Astrocyte of the cerebellum (primary cell): ENCODE measurements around the gene CTNNA1.
"Not testable (repeated sequence)": the region's sequence is repeated elsewhere in the genome, so short reads cannot be mapped to it uniquely, and the experiment has no call there.

Experiments
- DNase-seq: peaks from one replicate; pipeline ENCODE4 v3.0.0-alpha.2; 2011; ENCODE audit warnings: low read depth
- H3K4me3 ChIP-seq: 2 replicates; pipeline ENCODE4 v1.5.1; 2011; ENCODE audit warnings: mild to moderate bottlenecking, low read depth, low read length, moderate library complexity
- in situ Hi-C: cut with HindIII; loops from 2 replicates; pipeline ENCODE4 v1.10.0; 2017; ENCODE audit warnings: low sequenced_read_pairs
- TF ChIP-seq, protein P1 (sequence below): IDR thresholded peaks from 2 replicates; pipeline ENCODE4 v1.5.1; 2012; ENCODE audit warnings: low read length, low read depth, moderate library complexity, mild to moderate bottlenecking; ENCODE audit errors: missing control alignments

CTNNA1 gene

DNA sequence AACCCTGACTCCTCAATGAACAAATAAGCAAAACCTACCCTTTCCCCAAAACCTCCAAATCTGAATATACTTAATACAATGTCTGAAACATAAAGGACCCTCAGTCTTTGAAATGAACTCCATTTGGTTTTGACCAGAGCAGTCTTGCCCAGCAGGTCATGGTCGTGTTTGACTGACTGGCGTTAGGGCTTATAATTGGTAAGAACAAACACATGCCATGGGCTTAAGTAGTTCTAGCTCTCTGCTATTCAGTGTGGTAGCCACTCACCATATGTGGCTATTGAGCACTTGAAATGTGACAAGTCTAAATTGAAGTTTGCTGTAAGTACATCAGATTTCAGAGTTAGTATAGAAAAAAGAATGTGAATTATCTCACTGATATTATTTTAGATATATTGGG lies 79.9 kb downstream of the CTNNA1 start:
- H3K4me3 ChIP-seq, result no peak overlapping the region
- in situ Hi-C loops, result no loop called here
- TF ChIP-seq, protein P1, sequence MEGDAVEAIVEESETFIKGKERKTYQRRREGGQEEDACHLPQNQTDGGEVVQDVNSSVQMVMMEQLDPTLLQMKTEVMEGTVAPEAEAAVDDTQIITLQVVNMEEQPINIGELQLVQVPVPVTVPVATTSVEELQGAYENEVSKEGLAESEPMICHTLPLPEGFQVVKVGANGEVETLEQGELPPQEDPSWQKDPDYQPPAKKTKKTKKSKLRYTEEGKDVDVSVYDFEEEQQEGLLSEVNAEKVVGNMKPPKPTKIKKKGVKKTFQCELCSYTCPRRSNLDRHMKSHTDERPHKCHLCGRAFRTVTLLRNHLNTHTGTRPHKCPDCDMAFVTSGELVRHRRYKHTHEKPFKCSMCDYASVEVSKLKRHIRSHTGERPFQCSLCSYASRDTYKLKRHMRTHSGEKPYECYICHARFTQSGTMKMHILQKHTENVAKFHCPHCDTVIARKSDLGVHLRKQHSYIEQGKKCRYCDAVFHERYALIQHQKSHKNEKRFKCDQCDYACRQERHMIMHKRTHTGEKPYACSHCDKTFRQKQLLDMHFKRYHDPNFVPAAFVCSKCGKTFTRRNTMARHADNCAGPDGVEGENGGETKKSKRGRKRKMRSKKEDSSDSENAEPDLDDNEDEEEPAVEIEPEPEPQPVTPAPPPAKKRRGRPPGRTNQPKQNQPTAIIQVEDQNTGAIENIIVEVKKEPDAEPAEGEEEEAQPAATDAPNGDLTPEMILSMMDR, result no peak
- no peak for DNase-seq

DNA sequence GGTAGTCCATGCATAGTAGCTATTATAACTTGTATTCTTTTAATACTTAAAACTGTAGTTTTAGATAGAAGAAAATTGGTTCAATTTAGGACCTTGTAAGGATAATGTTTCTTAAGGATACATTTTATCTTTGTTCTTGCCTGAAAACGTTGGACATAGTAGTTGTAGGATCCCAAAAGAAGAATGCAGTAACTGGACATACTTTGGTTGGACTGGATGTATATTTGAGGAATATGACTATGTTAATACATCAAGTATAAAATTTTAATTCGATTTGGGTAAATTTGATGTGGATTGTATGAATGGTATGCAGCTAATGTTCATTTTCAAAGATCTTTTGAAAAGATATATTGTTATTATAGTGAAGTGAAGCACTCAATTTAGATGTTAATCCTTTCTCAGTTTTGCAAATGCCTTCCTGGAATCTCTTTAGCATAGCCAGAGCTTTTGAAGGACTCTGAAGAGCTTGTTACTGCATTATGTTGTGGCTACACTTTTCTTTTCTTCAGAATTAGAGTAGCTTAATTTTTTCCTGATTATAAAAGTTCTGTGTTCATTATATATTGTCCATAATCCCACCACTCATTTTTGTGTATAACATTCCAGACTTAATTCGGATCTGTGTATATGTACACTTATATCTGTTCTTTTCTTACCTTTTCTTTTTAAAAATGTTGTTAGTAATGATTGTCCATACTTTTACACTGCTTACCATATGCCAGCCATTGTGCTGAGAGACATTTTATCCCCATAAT lies 80.7 kb downstream of the CTNNA1 start:
- TF ChIP-seq, protein P1, result no peak
- in situ Hi-C loops, result no loop called here
- H3K4me3 ChIP-seq, result no peak overlapping the region
- DNase-seq, result no peak

DNA sequence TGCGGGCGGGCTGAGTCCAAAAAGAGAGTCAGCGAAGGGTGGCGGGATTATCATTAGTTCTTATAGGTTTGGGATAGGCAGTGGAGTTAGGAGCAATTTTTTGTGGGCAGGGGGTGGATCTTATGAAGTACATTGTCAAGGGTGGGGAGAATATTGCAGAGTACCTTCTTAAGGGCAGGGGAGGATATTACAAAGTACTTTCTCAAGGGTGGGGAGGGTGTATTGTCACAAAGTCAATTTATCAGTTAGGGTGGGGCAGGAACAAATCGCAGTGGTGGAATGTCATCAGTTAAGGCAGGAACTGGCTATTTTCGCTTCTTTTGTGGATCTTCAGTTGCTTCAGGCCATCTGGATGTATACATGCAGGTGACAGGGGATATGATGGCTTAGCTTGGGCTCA lies 81.6 kb downstream of the CTNNA1 start:
- H3K4me3 ChIP-seq, DNase-seq, in situ Hi-C loops: not testable (repeated sequence)

- H3K4me3 ChIP-seq, result no peak overlapping the region
- TF ChIP-seq, protein P1, result no peak
- in situ Hi-C loops, result no loop called here
- no peak for DNase-seq
Observed at GRCh38 chr5:138837160-138837559, 83.9 kb downstream of the CTNNA1 start.

- no peak for DNase-seq
- TF ChIP-seq, protein P1, result no peak
- in situ Hi-C loops, result no loop called here
- no peak overlapping the region for H3K4me3 ChIP-seq
Observed at GRCh38 chr5:138840103-138840502, 86.9 kb downstream of the CTNNA1 start.

GRCh38 chr5:138841531-138841930 lies 88.3 kb downstream of the CTNNA1 start:
- DNase-seq, result no peak
- no peak overlapping the region for H3K4me3 ChIP-seq
- in situ Hi-C loops, result no loop called here
- TF ChIP-seq, protein P1, result no peak

GRCh38 chr5:138843316-138844124 lies 90.3 kb downstream of the CTNNA1 start:
- DNase-seq, result no peak
- in situ Hi-C loops, result no loop called here
- H3K4me3 ChIP-seq, result no peak overlapping the region
- TF ChIP-seq, protein P1, result no peak
